Globus pallidus (tissue), 1 donor: Measurements from ENCODE around the gene SPDYE18.
"Not testable (repeated sequence)": the region's sequence is repeated elsewhere in the genome, so short reads cannot be mapped to it uniquely, and the experiment has no call there.

ENCODE experiments used
- DNase-seq: peaks from one replicate; pipeline ENCODE4 v3.0.0-alpha.2; 2015; ENCODE audit warnings: low spot score

SPDYE18 gene

DNA sequence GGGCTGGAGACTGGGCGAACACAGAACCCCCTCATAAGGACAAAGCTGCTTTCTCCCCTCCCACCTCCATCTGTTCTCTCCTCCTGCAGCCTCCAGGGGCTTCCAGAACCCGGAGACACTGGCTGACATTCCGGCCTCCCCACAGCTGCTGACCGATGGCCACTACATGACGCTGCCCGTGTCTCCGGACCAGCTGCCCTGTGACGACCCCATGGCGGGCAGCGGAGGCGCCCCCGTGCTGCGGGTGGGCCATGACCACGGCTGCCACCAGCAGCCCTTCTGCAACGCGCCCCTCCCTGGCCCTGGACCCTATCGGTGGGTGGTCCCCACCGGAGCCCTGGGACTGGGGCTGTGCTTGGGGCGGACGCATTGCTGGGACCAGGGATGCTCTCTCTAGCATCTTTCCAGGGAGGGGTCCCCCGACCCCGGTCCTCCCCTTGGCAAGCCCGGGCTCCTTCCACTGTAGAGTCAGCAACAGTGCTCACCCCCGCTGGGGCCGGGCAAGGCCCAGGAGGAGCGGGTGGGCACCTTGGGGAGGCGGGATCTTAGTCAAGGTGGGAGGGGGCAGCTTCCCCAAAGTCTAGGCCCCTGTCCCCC is 56.8 kb downstream of the SPDYE18 start:
- not testable (repeated sequence) for DNase-seq

DNA sequence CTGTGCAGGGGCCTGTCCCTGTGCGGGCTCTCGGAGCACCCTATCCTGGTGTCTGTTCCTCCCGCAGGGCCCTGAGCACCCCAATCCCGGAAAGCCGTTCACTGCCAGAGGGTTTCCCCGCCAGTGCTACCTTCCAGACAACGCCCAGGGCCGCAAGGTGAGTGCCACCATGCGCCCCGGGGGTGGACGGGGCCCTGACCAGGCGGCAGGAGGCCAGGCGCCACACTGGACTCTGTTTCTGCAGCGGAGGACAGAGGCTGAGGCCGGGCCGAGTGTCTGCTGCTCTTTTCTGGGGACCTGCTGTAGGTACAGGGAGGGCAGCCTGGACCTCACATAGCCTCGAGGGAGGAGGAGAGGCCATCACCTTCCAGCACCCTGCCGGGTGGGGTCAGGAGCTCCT is 58.2 kb downstream of the SPDYE18 start:
- not testable (repeated sequence) for DNase-seq

GRCh38 chr7:77003241-77003640 is 59.1 kb downstream of the SPDYE18 start:
- DNase-seq, result not testable (repeated sequence)

DNA sequence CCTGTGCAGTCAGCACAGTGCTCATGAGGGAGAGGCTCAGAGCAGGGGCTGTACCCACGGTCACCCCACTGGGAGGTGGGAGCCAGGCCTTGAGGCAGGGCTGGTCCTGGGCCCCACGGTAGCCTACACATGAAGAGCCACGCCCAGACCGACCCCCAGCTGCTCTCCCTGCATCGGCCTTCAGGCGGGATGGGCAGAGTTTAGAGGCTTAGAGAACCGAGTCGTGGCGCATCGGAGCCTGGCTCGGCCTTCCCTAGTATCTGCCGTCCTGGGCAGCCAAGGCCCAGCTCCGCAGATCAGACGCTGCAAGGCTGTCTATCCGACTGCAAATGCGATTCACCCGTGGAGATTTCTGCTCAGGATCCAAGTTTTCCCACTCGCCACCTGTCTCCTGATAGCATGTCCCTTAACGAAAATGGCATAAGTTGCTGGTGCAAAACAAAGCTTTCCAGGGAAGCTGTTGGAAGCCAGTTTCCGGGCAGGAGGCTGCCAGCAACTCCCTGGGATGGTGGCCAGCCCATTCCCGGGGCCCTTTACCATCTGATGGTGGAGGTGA is 59.6 kb downstream of the SPDYE18 start:
- DNase-seq, result not testable (repeated sequence)

GRCh38 chr7:77002104-77002503 is 60.3 kb downstream of the SPDYE18 start:
- not testable (repeated sequence) for DNase-seq
